GM10266 (cell line): Measurements from ENCODE around the gene SLC51B.

Source experiments
- DNase-seq: peaks from one replicate; pipeline ENCODE4 v3.0.0; 2012; ENCODE audit errors: extremely low spot score
- TF ChIP-seq, protein P1 (sequence below): IDR thresholded peaks from 2 replicates; pipeline ENCODE4 v1.5.1; 2012; ENCODE audit warnings: mild to moderate bottlenecking, low read depth; ENCODE audit not compliant: control insufficient read depth, insufficient read depth; ENCODE audit errors: missing control alignments

Gene SLC51B

DNA sequence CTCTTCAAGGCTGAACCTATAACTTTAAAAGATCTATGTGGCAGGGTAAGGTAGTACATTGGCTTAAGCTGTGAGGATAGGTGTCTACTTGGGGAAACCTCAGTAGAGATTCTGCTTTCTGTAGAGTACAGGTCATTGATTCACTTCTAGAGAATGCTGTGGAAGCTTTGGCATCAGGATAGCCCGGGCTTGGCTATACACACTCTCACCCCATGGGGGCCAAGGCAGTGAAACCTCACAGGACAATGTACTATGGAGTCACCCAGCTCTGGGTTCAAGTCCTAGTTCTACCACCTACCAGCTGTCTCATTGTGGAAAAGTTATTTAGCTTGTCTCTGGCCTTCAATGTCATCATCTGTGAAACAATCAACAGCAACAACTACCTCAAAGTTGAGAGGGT is 24.8 kb upstream of the SLC51B start:
- TF ChIP-seq, protein P1, sequence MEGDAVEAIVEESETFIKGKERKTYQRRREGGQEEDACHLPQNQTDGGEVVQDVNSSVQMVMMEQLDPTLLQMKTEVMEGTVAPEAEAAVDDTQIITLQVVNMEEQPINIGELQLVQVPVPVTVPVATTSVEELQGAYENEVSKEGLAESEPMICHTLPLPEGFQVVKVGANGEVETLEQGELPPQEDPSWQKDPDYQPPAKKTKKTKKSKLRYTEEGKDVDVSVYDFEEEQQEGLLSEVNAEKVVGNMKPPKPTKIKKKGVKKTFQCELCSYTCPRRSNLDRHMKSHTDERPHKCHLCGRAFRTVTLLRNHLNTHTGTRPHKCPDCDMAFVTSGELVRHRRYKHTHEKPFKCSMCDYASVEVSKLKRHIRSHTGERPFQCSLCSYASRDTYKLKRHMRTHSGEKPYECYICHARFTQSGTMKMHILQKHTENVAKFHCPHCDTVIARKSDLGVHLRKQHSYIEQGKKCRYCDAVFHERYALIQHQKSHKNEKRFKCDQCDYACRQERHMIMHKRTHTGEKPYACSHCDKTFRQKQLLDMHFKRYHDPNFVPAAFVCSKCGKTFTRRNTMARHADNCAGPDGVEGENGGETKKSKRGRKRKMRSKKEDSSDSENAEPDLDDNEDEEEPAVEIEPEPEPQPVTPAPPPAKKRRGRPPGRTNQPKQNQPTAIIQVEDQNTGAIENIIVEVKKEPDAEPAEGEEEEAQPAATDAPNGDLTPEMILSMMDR = no peak
- DNase-seq = no peak

GRCh38 chr15:65021488-65021887 is 23.7 kb upstream of the SLC51B start:
- DNase-seq = no peak
- TF ChIP-seq, protein P1 = no peak

DNA sequence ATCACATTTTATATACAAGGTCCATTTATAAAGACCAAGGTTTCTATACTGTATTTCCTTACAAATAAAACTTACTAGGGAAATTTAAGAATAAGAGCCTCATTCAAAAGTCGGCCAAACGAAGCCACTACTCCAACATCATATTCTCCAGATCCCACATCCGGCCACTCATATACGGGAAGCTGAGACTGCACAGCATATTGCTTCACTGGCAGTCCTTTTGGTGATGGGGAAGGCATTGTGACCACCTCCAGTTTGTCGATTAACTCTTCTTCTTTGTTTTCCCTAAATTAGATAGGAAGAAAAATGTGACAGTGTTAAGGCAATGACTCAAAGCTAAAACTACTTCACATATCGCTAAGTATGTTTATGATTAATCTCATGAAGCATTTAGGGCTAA is 18.4 kb upstream of the SLC51B start:
- DNase-seq = no peak
- TF ChIP-seq, protein P1 = no peak

GRCh38 chr15:65027593-65027992 is 17.6 kb upstream of the SLC51B start:
- TF ChIP-seq, protein P1 = no peak
- DNase-seq = no peak

GRCh38 chr15:65028338-65028737 is 16.8 kb upstream of the SLC51B start:
- TF ChIP-seq, protein P1 = no peak
- no peak for DNase-seq

DNA sequence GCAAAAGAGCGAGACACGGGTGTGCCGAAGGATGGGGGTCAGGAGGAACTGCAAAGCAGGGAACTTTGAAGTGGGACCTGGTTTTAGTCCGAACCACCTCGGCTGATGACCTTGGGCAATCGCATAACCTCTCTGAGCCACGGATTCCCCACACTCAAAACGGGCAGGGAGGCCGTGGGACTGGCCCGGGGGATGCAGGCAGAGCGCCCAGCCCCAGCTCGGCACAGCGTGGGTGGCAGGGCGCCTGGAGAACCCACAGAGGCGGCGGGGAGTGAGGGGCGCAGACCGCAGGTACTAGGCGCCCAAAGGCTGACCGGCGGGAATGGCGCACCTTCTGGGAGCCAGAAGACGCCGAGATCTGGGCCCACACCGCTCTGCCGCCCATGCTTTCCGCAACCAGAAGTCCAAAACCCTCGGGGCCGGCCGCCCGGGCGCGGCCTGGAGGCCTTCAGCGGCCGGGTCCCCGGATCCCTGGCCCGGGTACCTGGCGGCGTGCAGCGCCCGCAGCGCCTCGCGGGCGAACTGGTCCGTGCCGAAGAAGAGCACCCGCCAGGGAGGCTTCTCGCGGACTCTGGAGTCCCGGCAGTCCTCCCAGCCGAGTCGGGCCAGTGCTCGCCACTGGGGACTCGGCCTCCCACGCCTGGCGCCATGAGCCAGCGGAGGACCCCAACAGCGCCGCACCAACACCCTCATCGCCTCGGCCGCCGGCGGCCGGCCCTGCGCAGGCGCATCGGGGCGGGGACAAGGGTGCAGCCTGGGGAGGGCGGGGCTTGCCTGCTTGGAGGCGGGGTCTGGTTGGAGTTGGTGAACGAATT is 16.1 kb upstream of the SLC51B start, which contains the start of gene MTFMT:
TSS of gene MTFMT (minus strand) at position 719 of the 815 bp plus-strand sequence. CDS start at position 693, 26 bp downstream.
- TF ChIP-seq, protein P1 = peak; percentile 5
- DNase-seq = peak; percentile 98

GRCh38 chr15:65029736-65030208 is 15.4 kb upstream of the SLC51B start:
- TF ChIP-seq, protein P1 = no peak
- DNase-seq = no peak
